HepG2 (cell line): Measurements from ENCODE around the gene PCDHGB6. TPM values are rescaled to one million over a fixed set of nuclear protein-coding genes. Genes with fewer than 3 reads are reported as not detected.

Experiments used
- ATAC-seq: fragments of 200-7000 bp; cut with Tn5 transposase; 3 replicates; pipeline ENCODE4 v1.9.1; 2020; ENCODE audit warnings: mild to moderate bottlenecking, moderate library complexity
- BruUV-seq: library from RNA; stranded (reverse); fragments of 400-500 nt; replicated peaks from 2 replicates; lab custom pipeline; 2021; lab: Mats Ljungman, UMichigan
- CTCF ChIA-PET: fragments of 300-600 bp; formaldehyde crosslinking; extraction: SDS; loops from one replicate; lab custom pipeline; 2021; ENCODE audit warnings: low total read pairs, inconsistent platforms, low intra/inter-chr PET ratio; lab: Yijun Ruan, JAX
- POLR2A ChIA-PET: fragments of 350-600 bp; sonication (Branson Sonifier 250); formaldehyde crosslinking; loops from one replicate; lab custom pipeline; 2020; ENCODE audit warnings: antibody characterized with exemption, inconsistent platforms; lab: Yijun Ruan, JAX
- DNase-seq: peaks from one replicate; pipeline ENCODE4 v3.0.0-alpha.2; 2015; ENCODE audit warnings: low spot score
- FAIRE-seq: peaks from 3 replicates; lab custom pipeline; 2011; peaks lifted over from hg19 to GRCh38; lab: Jason Lieb, UNC
- H2AFZ ChIP-seq: one replicate; pipeline ENCODE4 v1.6.1; 2011; ENCODE audit warnings: low read length, inconsistent platforms
- H3K27ac ChIP-seq: fragments of 300-600 bp; 3 replicates; pipeline ENCODE4 v1.8.0; 2011; ENCODE audit warnings: mixed run types, mild to moderate bottlenecking, mixed read lengths, low read length, inconsistent platforms; ENCODE audit not compliant: insufficient read depth; ENCODE audit errors: extremely low read length
- H3K27me3 ChIP-seq, 2 experiments: fragments of 200-600 bp in 1 of 2; 2 replicates in 1 of 2; 3 replicates in 1 of 2; pipeline versions ENCODE4 v1.6.0 to v1.8.0; 2011; ENCODE audit warnings: low read length in 2 of 2, mild to moderate bottlenecking in 2 of 2, moderate library complexity in 2 of 2, inconsistent platforms in 1 of 2; ENCODE audit not compliant: insufficient read depth in 2 of 2, control insufficient read depth in 1 of 2
- H3K36me3 ChIP-seq, 2 experiments: fragments of 200-600 bp in 1 of 2; replicated peaks in 1 of 2; 2 replicates in 1 of 2; 3 replicates in 1 of 2; pipeline versions ENCODE4 v1.5.1 to v1.8.0; 2011; ENCODE audit warnings: low read length in 2 of 2, inconsistent platforms in 1 of 2; ENCODE audit not compliant: insufficient read depth in 2 of 2, control insufficient read depth in 1 of 2
- H3K4me1 ChIP-seq: 2 replicates; pipeline ENCODE4 v1.5.1; 2012; ENCODE audit warnings: low read length, inconsistent platforms; ENCODE audit not compliant: insufficient read depth
- H3K4me2 ChIP-seq: 2 replicates; pipeline ENCODE4 v1.6.0; 2011; ENCODE audit warnings: low read depth, low read length, inconsistent platforms
- H3K4me3 ChIP-seq, 3 experiments: fragments of 200-600 bp in 1 of 3; sonication (generic), shearing (Covaris generic) in 1 of 3; replicated peaks in 1 of 3; 2 replicates each; pipeline ENCODE4 v1.5.1; 2011 to 2016; ENCODE audit warnings: low read length in 3 of 3, inconsistent platforms in 2 of 3, low read depth in 2 of 3, mild to moderate bottlenecking in 2 of 3, control low read depth in 1 of 3, mixed read lengths in 1 of 3; ENCODE audit not compliant: insufficient read depth in 1 of 3
- H3K79me2 ChIP-seq: one replicate; pipeline ENCODE4 v1.6.1; 2011; ENCODE audit warnings: low read length, inconsistent platforms; ENCODE audit not compliant: insufficient read depth
- H3K9ac ChIP-seq: 2 replicates; pipeline ENCODE4 v1.6.0; 2011; ENCODE audit warnings: mild to moderate bottlenecking, low read depth, low read length, inconsistent platforms; ENCODE audit not compliant: insufficient read depth
- H3K9me3 ChIP-seq: 2 replicates; pipeline ENCODE4 v1.5.1; 2012; ENCODE audit warnings: mild to moderate bottlenecking, low read length
- H4K20me1 ChIP-seq: 2 replicates; pipeline ENCODE4 v1.6.0; 2011; ENCODE audit warnings: inconsistent platforms, mild to moderate bottlenecking, low read length, moderate library complexity; ENCODE audit not compliant: insufficient read depth
- CTCF ChIP-seq: sonication (generic); formaldehyde crosslinking; IDR thresholded peaks from 2 replicates; pipeline ENCODE4 v1.5.0; 2020; ENCODE audit warnings: mild to moderate bottlenecking, missing genetic modification reagents, moderate library complexity
- DNMT1 ChIP-seq: sonication (generic); formaldehyde crosslinking; IDR thresholded peaks from 2 replicates; pipeline ENCODE4 v1.5.1; 2020; ENCODE audit warnings: mild to moderate bottlenecking, missing genetic modification reagents
- MNT ChIP-seq: fragments of 450-650 bp; IDR thresholded peaks from 2 replicates; pipeline ENCODE4 v1.6.1; 2016
- STAG1 ChIP-seq: sonication (generic); formaldehyde crosslinking; IDR thresholded peaks from 2 replicates; pipeline ENCODE4 v1.4.0; 2020; ENCODE audit warnings: missing genetic modification reagents
- ZBTB39 ChIP-seq: sonication (generic); formaldehyde crosslinking; IDR thresholded peaks from 2 replicates; pipeline ENCODE4 v1.5.0; 2020; ENCODE audit warnings: missing genetic modification reagents
- ZMAT3 ChIP-seq: sonication (generic); formaldehyde crosslinking; conservative IDR thresholded peaks from 2 replicates; pipeline ENCODE4 v1.7.0; 2021; ENCODE audit warnings: missing genetic modification reagents
- WGBS: methylation state at CpG from one replicate; pipeline ENCODE4 v1.1.6; 2017; ENCODE audit warnings: low lambda C conversion rate; 5-methylcytosine and 5-hydroxymethylcytosine counted together
- in situ Hi-C: cut with HindIII; loops from 2 replicates; pipeline ENCODE4 v1.10.0; 2017; ENCODE audit warnings: low pct_unique_long_range_greater_than_20kb; ENCODE audit not compliant: extremely low pct_ligation_motif_present
- intact Hi-C: fragments of 100-400 bp; cut with micrococcal nuclease; formaldehyde crosslinking; loops from one replicate; pipeline ENCODE4 v1.10.0; 2022; ENCODE audit not compliant: unreplicated experiment
- polyA plus RNA-seq, 8 experiments: library from polyadenylated mRNA; depleted of rRNA in 3 of 8; stranded (reverse) in 7 of 8; unstranded in 1 of 8; fragments of >200 nt; fragmentation: Illumina TruSeq in 4 of 8; extraction: Trizol in 4 of 8; gene quantifications; 2 replicates each; pipeline versions ENCODE4 v1.2.1 to v1.2.3, GENCODE V29; 2011 to 2016; ENCODE audit warnings: low read depth in 4 of 8, missing spikeins in 1 of 8, mixed read lengths in 1 of 8; ENCODE audit not compliant: insufficient read depth in 1 of 8
- total RNA-seq, 5 experiments: library from RNA; depleted of rRNA; stranded (reverse); fragments of >200 nt; fragmentation: Illumina TruSeq; extraction: Trizol; gene quantifications; 2 replicates each; pipeline ENCODE4 v1.2.3, GENCODE V29; 2016; ENCODE audit warnings: low read depth in 1 of 5
- TF ChIP-seq, protein P1 (sequence below): sonication (generic); formaldehyde crosslinking; IDR thresholded peaks from 2 replicates; pipeline ENCODE4 v1.5.1; 2020; ENCODE audit warnings: missing genetic modification reagents, mild to moderate bottlenecking, borderline replicate concordance

The PCDHGB6 gene
- total and polyA plus RNA-seq, 2 of the 13 experiments (the other 11 are each of a cell fraction or from before 2014, with no cell fraction given): 0.01 to 0.20 TPM

DNA sequence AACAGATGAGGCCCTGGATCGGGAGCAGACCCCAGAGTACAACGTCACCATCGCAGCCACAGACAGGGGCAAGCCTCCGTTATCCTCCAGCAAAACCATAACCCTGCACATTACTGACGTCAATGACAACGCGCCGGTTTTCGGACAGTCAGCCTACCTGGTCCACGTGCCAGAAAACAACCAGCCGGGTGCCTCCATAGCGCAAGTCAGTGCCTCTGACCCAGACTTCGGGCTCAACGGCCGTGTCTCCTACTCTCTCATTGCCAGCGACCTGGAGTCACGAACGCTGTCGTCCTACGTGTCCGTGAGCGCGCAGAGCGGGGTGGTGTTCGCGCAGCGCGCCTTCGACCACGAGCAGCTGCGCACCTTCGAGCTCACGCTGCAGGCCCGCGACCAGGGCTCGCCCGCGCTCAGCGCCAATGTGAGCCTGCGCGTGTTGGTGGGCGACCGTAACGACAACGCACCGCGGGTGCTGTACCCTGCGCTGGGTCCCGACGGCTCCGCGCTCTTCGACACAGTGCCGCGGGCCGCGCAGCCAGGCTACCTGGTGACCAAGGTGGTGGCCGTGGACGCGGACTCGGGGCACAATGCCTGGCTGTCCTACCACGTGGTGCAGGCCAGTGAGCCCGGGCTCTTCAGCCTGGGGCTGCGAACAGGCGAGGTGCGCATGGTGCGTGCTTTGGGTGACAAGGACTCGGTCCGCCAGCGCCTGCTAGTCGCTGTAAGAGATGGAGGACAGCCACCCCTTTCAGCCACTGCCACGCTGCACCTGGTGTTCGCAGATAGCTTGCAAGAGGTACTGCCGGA lies 11.5 kb downstream of the PCDHGB6 start:
- Histone ChIP-seq H3K4me1 (no peaks in the 10 kb centered on the region), H3K36me3 (no peaks in the 10 kb centered on the region), H3K79me2 (no peaks in the 10 kb centered on the region), H3K27me3 (no peaks in the 10 kb centered on the region), H3K9ac (no peak overlapping the region), H2AFZ (no peak overlapping the region), H4K20me1 (no peaks in the 10 kb centered on the region), H3K4me2 (no peak overlapping the region), H3K4me3 (no peak overlapping the region), H3K27ac (no peak overlapping the region), H3K9me3 (peaks cover 30% of the 10 kb centered on the region)
- in situ Hi-C loops: loop anchor here (5.0 kb wide), 2 partner anchors 103 to 143 kb away; no protein-coding TSS in a partner anchor
- TF ChIP-seq ZMAT3 (no peak), MNT (peak; percentile 20; the same call in 1 of the 2 replicates), DNMT1 (CRISPR knock-in tag) (0 out of 2 replicates have a peak, but pooled peaks have one; percentile 29)
- no peak for DNase-seq
- 88% methylated on average over 51 of the region's 74 CpGs for WGBS
- CTCF ChIA-PET: no interaction called here
- BruUV-seq: no TSS peak
- POLR2A ChIA-PET: no interaction called here
- ATAC-seq: no peak
- FAIRE-seq: no peak
- intact Hi-C loops: no loop called here

GRCh38 chr5:141420855-141421488 lies 13.2 kb downstream of the PCDHGB6 start, which contains the start of gene PCDHGA11:
PCDHGA11 (plus strand) TSS chr5:141421051; CDS start chr5:141421228, 177 bp downstream.
- no peak within 1 kb of the TSS for H3K4me3 ChIP-seq
- no peaks in the 10 kb centered on the region for H3K79me2 ChIP-seq
- H3K27me3 ChIP-seq: no peaks in the 10 kb centered on the region
- no peak within 1 kb of the TSS for H3K4me2 ChIP-seq
- no peaks in the 10 kb centered on the region for H4K20me1 ChIP-seq
- intact Hi-C loops (no loop called here), in situ Hi-C loops (no loop called here)
- no peak within 1 kb of the TSS for H2AFZ ChIP-seq
- ATAC-seq (no peak), DNase-seq (no peak), FAIRE-seq (no peak)
- H3K9me3 ChIP-seq: peaks cover 30% of the 10 kb centered on the region
- BruUV-seq: no TSS peak
- WGBS: 76% methylated on average over 39 of the region's 42 CpGs
- no peak within 1 kb of the TSS for H3K9ac ChIP-seq
- H3K4me1 ChIP-seq: no peaks in the 10 kb centered on the region
- ChIA-PET CTCF (interaction anchor here (1.4 kb wide), 1 partner anchor 104 kb away, joined by 8 read pairs; no protein-coding TSS in a partner anchor), POLR2A (no interaction called here)
- no peak within 1 kb of the TSS for H3K27ac ChIP-seq
- H3K36me3 ChIP-seq: no peaks in the 10 kb centered on the region
- TF ChIP-seq STAG1 (CRISPR knock-in tag): peak; percentile 30
- TF ChIP-seq, protein P1, sequence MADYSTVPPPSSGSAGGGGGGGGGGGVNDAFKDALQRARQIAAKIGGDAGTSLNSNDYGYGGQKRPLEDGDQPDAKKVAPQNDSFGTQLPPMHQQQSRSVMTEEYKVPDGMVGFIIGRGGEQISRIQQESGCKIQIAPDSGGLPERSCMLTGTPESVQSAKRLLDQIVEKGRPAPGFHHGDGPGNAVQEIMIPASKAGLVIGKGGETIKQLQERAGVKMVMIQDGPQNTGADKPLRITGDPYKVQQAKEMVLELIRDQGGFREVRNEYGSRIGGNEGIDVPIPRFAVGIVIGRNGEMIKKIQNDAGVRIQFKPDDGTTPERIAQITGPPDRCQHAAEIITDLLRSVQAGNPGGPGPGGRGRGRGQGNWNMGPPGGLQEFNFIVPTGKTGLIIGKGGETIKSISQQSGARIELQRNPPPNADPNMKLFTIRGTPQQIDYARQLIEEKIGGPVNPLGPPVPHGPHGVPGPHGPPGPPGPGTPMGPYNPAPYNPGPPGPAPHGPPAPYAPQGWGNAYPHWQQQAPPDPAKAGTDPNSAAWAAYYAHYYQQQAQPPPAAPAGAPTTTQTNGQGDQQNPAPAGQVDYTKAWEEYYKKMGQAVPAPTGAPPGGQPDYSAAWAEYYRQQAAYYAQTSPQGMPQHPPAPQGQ (CRISPR knock-in tag): no peak
- TF ChIP-seq CTCF (CRISPR knock-in tag): peak; percentile 60
- no peak for TF ChIP-seq ZBTB39 (CRISPR knock-in tag)
